HUES6 (cell line): ENCODE data around the gene KRT13.
A peak's percentile ranks its signal among the peaks of the same experiment; 100 is the strongest.

Source experiments
- H3K27ac ChIP-seq: 2 replicates; pipeline ENCODE4 v1.7.0; 2013; ENCODE audit warnings: low read depth, mild to moderate bottlenecking, low read length, inconsistent platforms
- H3K27me3 ChIP-seq: 2 replicates; pipeline ENCODE4 v1.6.1; 2013; ENCODE audit warnings: low read length; ENCODE audit not compliant: control insufficient read depth, insufficient read depth
- H3K36me3 ChIP-seq: 2 replicates; pipeline ENCODE4 v1.6.1; 2013; ENCODE audit warnings: low read length; ENCODE audit not compliant: control insufficient read depth, insufficient read depth
- H3K4me1 ChIP-seq: 2 replicates; pipeline ENCODE4 v1.6.1; 2013; ENCODE audit warnings: low read length; ENCODE audit not compliant: control insufficient read depth, insufficient read depth
- H3K4me3 ChIP-seq: 2 replicates; pipeline ENCODE4 v1.5.1; 2013; ENCODE audit warnings: low read depth, low read length
- H3K9ac ChIP-seq: one replicate; pipeline ENCODE4 v1.6.1; 2013; ENCODE audit warnings: mild to moderate bottlenecking, low read length
- H3K9me3 ChIP-seq: 2 replicates; pipeline ENCODE4 v1.6.1; 2013; ENCODE audit warnings: low read depth, low read length; ENCODE audit not compliant: control insufficient read depth, insufficient read depth

The KRT13 gene

GRCh38 chr17:41536741-41537613 lies 31.6 kb upstream of the KRT13 start:
- Histone ChIP-seq H3K27ac (no peak overlapping the region), H3K27me3 (no peaks in the 10 kb centered on the region), H3K4me1 (peaks cover 56% of the 10 kb centered on the region), H3K9ac (no peak overlapping the region), H3K36me3 (no peaks in the 10 kb centered on the region), H3K9me3 (no peaks in the 10 kb centered on the region), H3K4me3 (no peak overlapping the region)

GRCh38 chr17:41535764-41536481 lies 30.5 kb upstream of the KRT13 start:
- Histone ChIP-seq H3K27ac (no peak overlapping the region), H3K9ac (no peak overlapping the region), H3K4me1 (peaks cover 58% of the 10 kb centered on the region), H3K36me3 (no peaks in the 10 kb centered on the region), H3K9me3 (no peaks in the 10 kb centered on the region), H3K4me3 (no peak overlapping the region), H3K27me3 (no peaks in the 10 kb centered on the region)

GRCh38 chr17:41534899-41535546 lies 29.6 kb upstream of the KRT13 start:
- Histone ChIP-seq H3K9me3 (no peaks in the 10 kb centered on the region), H3K36me3 (no peaks in the 10 kb centered on the region), H3K27ac (no peak overlapping the region), H3K27me3 (no peaks in the 10 kb centered on the region), H3K4me3 (no peak overlapping the region), H3K9ac (no peak overlapping the region), H3K4me1 (peaks cover 60% of the 10 kb centered on the region)

- H3K27ac ChIP-seq = no peak overlapping the region
- H3K36me3 ChIP-seq = no peaks in the 10 kb centered on the region
- no peak overlapping the region for H3K9ac ChIP-seq
- peaks cover 61% of the 10 kb centered on the region for H3K4me1 ChIP-seq
- H3K4me3 ChIP-seq = no peak overlapping the region
- H3K27me3 ChIP-seq = no peaks in the 10 kb centered on the region
- no peaks in the 10 kb centered on the region for H3K9me3 ChIP-seq
Measured at GRCh38 chr17:41533613-41534012, 28.2 kb upstream of the KRT13 start.

GRCh38 chr17:41532947-41533570 lies 27.6 kb upstream of the KRT13 start:
- H3K9ac ChIP-seq = no peak overlapping the region
- H3K4me3 ChIP-seq = no peak overlapping the region
- no peaks in the 10 kb centered on the region for H3K27me3 ChIP-seq
- no peaks in the 10 kb centered on the region for H3K36me3 ChIP-seq
- H3K27ac ChIP-seq = no peak overlapping the region
- peaks cover 59% of the 10 kb centered on the region for H3K4me1 ChIP-seq
- no peaks in the 10 kb centered on the region for H3K9me3 ChIP-seq

GRCh38 chr17:41531993-41532392 lies 26.6 kb upstream of the KRT13 start:
- H3K27ac ChIP-seq = no peak overlapping the region

GRCh38 chr17:41530062-41531048 lies 24.9 kb upstream of the KRT13 start:
- H3K27me3 ChIP-seq = no peaks in the 10 kb centered on the region
- H3K27ac ChIP-seq = peak overlapping the region; percentile 78; the same call in 1 of the 2 replicates
- peak overlapping the region; percentile 77 for H3K9ac ChIP-seq
- H3K4me3 ChIP-seq = no peak overlapping the region; the same call in 1 of the 2 replicates
- H3K9me3 ChIP-seq = no peaks in the 10 kb centered on the region
- H3K36me3 ChIP-seq = no peaks in the 10 kb centered on the region; the same call in 1 of the 2 replicates
- peaks cover 39% of the 10 kb centered on the region for H3K4me1 ChIP-seq

More at GRCh38 chr17:41531993-41532392, 26.6 kb upstream of the KRT13 start:
- Histone ChIP-seq H3K4me3 (no peak overlapping the region), H3K9ac (no peak overlapping the region), H3K4me1 (peaks cover 50% of the 10 kb centered on the region), H3K9me3 (no peaks in the 10 kb centered on the region), H3K27me3 (no peaks in the 10 kb centered on the region), H3K36me3 (no peaks in the 10 kb centered on the region)

GRCh38 chr17:41529491-41529915 lies 24.1 kb upstream of the KRT13 start:
- Histone ChIP-seq H3K9me3 (no peaks in the 10 kb centered on the region), H3K4me1 (peaks cover 32% of the 10 kb centered on the region), H3K27me3 (no peaks in the 10 kb centered on the region), H3K4me3 (no peak overlapping the region; the same call in 1 of the 2 replicates), H3K27ac (peak overlapping the region; percentile 78; the same call in 1 of the 2 replicates), H3K9ac (peak overlapping the region; percentile 77), H3K36me3 (peaks cover 8% of the 10 kb centered on the region)

- no peaks in the 10 kb centered on the region for H3K9me3 ChIP-seq
- H3K4me1 ChIP-seq = peaks cover 32% of the 10 kb centered on the region
- no peaks in the 10 kb centered on the region for H3K27me3 ChIP-seq
- peak overlapping the region; percentile 12; the same call in 1 of the 2 replicates for H3K4me3 ChIP-seq
- H3K36me3 ChIP-seq = peaks cover 14% of the 10 kb centered on the region
- H3K9ac ChIP-seq = peak overlapping the region; percentile 77
- peak overlapping the region; percentile 64; the same call in 1 of the 2 replicates for H3K27ac ChIP-seq
Measured at GRCh38 chr17:41528959-41529353, 23.5 kb upstream of the KRT13 start.
